Measurements from ENCODE around the gene MEGF6.

The MEGF6 gene

DNA sequence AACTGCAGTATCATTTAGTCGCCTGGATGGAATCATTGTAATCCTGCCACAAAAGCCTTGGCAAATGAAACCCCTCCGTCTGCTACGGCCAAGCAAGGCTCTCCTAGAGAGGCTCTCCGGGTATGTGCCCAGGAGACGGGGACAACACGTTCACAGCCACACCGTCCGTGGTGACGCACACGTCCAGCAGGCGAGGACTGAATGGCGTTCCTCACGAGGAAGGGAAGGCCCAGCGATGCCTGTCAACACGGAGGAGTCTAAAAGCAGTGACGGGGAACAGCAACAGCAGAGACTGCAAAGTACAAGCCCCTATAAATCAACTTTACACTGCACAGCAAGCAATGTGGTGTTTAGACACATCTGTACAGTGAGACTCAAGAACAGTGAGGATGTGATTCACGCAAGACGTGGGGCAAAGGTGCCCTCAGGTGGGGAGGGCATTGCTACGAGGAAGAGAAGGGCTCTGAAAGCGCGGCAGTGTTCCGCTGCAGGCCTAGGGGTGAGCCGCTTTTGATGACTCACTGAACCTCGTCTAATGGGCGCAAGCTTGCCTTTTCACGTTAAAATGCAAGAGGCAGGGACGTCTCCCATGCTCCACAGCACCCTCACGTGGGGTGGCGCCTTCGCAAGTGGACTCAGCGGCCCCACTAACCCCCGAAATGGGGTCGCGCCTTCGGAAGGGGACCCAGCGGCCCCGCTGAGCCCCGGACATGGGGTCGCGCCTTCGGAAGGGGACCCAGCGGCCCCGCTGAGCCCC is 31.8 kb upstream of the MEGF6 start:
- no peak for DNase-seq (ENCODE audit: low read depth)
- TF ChIP-seq, protein P1, sequence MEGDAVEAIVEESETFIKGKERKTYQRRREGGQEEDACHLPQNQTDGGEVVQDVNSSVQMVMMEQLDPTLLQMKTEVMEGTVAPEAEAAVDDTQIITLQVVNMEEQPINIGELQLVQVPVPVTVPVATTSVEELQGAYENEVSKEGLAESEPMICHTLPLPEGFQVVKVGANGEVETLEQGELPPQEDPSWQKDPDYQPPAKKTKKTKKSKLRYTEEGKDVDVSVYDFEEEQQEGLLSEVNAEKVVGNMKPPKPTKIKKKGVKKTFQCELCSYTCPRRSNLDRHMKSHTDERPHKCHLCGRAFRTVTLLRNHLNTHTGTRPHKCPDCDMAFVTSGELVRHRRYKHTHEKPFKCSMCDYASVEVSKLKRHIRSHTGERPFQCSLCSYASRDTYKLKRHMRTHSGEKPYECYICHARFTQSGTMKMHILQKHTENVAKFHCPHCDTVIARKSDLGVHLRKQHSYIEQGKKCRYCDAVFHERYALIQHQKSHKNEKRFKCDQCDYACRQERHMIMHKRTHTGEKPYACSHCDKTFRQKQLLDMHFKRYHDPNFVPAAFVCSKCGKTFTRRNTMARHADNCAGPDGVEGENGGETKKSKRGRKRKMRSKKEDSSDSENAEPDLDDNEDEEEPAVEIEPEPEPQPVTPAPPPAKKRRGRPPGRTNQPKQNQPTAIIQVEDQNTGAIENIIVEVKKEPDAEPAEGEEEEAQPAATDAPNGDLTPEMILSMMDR (conservative IDR thresholded peaks at IDR 0.05; ENCODE audit: low read depth, low read length), result no peak
- H3K4me3 ChIP-seq (ENCODE audit: low read depth, low read length), result no peak overlapping the region

DNA sequence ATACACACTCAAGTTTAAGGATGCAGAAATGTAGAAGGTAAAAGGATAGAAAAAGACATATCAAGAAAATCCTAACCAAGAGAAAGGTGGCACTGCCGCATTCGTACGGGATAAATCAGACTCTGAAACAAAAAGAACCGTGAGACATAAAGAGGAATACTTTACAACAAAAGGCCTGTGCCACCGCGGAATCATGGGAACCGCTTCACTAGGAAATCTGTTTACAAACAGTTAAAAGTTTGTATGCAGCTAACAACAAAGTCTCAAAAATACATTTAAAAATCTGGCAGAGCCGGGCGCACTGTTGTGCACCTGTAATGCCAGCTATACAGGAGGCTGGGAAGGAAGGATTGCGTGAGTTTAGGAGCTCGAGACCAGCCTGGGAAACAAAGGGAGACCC is 30.5 kb upstream of the MEGF6 start:
- TF ChIP-seq, protein P1 (conservative IDR thresholded peaks at IDR 0.05; ENCODE audit: low read depth, low read length), result no peak
- H3K4me3 ChIP-seq (ENCODE audit: low read depth, low read length), result no peak overlapping the region
- DNase-seq (ENCODE audit: low read depth), result no peak

DNA sequence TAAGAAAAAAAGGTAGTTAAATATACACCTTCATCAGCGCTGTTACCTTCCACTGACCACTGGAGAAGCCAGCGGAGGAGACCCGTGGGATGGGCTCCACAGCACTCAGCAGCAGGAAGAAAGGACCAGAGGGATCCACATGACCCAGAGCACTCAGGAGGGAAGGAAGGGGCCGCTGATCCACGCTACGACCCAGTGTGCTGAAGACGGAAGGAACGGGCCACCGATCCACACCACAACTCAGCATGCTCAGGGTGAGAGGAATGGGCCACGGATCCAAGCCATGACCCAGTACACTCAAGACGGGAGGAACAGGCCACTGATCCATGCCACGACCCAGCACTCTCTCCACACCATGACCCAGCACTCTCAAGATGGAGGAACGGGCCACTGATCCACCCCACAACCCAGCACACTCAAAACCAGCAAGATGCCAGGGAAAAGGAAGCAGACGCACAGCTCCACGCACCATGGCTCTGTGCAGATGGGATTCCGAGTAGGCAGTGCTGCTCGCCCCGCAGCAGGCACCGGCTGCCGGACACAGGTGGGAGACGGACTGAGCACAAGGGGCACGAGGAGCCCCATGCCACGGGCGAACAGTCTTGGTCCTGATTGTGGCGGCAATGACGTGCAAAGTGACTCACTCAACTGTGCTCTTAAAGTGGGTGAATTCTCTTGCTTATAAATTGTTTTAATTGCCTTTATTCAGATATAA is 29.9 kb upstream of the MEGF6 start:
- DNase-seq (ENCODE audit: low read depth), result no peak
- H3K4me3 ChIP-seq (ENCODE audit: low read depth, low read length), result no peak overlapping the region
- TF ChIP-seq, protein P1 (conservative IDR thresholded peaks at IDR 0.05; ENCODE audit: low read depth, low read length), result no peak

DNA sequence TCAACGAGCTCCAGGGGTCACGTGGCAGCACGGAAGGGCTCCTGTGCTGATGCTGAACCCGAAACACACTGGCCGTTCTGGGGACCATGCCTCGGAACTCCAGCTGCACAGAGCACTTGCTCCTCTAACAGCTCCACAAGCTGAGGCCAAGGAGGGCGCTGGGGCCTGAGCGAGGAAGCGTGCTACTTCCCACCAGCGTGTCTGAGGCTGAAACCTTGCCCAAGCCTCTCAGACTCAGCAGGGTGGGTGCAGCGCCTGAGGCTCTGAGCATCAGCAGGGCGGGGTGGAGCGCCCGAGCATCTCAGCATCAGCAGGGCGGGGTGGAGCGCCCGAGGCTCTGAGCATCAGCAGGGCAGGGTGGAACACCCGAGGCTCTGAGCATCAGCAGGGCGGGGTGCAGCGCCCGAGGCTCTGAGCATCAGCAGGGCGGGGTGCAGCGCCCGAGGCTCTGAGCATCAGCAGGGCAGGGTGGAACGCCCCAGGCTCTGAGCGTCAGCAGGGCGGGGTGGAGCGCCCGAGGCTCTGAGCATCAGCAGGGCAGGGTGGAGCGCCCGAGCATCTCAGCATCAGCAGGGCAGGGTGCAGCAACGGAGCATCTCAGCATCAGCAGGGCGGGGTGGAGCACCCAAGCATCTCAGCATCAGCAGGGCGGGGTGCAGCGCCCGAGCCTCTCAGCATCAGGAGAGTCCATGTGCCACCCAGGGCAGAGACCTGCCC is 29.0 kb upstream of the MEGF6 start:
- TF ChIP-seq, protein P1 (conservative IDR thresholded peaks at IDR 0.05; ENCODE audit: low read depth, low read length), result no peak
- no peak for DNase-seq (ENCODE audit: low read depth)
- no peak overlapping the region for H3K4me3 ChIP-seq (ENCODE audit: low read depth, low read length)

DNA sequence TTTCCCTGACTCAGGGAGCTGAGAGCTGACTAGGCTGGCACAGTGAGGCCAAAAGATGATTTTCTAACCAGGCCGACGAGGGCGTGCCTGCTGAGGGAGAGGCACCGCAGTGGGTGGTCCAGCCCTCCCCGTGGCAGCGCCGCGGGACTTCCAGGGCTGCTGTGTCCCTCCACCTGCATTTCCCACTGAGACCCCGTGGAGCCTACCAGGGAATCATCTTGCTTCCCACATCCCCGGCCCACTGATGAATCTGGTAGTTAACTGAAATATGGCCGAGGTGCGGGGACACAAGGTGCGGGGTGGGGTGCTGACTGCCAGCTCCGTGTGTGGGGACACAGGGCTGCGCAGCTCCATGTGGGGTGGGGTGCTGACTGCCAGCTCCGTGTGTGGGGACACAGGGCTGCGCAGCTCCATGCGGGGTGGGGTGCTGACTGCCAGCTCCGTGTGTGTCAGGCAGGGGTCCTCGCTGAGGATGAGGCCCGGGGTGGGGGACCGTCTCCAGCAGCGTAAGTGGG is 28.1 kb upstream of the MEGF6 start:
- no peak for DNase-seq (ENCODE audit: low read depth)
- TF ChIP-seq, protein P1 (conservative IDR thresholded peaks at IDR 0.05; ENCODE audit: low read depth, low read length), result no peak
- H3K4me3 ChIP-seq (ENCODE audit: low read depth, low read length), result no peak overlapping the region

DNA sequence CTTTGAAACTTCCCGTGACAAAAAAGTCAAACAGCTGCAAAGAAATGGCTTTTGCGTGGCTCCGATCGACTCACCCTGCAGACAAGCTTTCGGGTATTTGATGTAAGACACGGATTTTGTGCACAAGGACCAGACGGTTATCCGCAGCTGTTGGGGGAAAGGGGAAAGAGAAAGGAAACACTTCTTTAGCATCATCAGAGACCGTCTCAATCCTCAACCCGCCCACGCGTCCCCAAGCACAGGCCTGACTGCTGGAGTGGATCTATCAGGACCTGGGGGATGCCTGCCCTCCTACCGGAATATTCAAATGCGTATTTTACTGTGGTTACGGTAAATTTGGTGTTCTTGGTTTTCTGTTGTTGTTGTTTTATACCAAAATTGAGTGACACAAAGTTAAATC is 27.4 kb upstream of the MEGF6 start:
- DNase-seq (ENCODE audit: low read depth), result no peak
- TF ChIP-seq, protein P1 (conservative IDR thresholded peaks at IDR 0.05; ENCODE audit: low read depth, low read length), result no peak
- H3K4me3 ChIP-seq (ENCODE audit: low read depth, low read length), result no peak overlapping the region
